PC-9 (cell line): Measurements from ENCODE around the gene TMEM221. TPM values are rescaled to one million over a fixed set of nuclear protein-coding genes. Genes with fewer than 3 reads are reported as not detected.

Source experiments
- BruUV-seq: library from RNA; stranded (reverse); fragments of 400-500 nt; replicated peaks from 2 replicates; lab custom pipeline; 2021; lab: Mats Ljungman, UMichigan
- CTCF ChIA-PET: fragments of 300-600 bp; sonication (Branson Sonifier 250); formaldehyde crosslinking; loops from one replicate; lab custom pipeline; 2022; ENCODE audit warnings: antibody characterized with exemption; lab: Charles Lee
- POLR2A ChIA-PET: fragments of 300-600 bp; sonication (Branson Sonifier 250); formaldehyde crosslinking; loops from one replicate; lab custom pipeline; 2022; ENCODE audit warnings: antibody characterized with exemption; ENCODE audit not compliant: unreplicated experiment; lab: Charles Lee
- DNase-seq, 2 experiments: peaks; one replicate each; pipeline versions ENCODE4 v3.0.0 to v3.0.0-alpha.2; 2015 to 2022; ENCODE audit warnings: mixed read lengths in 1 of 2
- H2AFZ ChIP-seq: fragments of 200-600 bp; sonication (generic); 2 replicates; pipeline ENCODE4 v1.8.1; 2017; ENCODE audit warnings: antibody characterized with exemption
- H3F3A ChIP-seq: fragments of 200-600 bp; sonication (generic); 2 replicates; pipeline ENCODE4 v1.8.1; 2017; ENCODE audit warnings: antibody characterized with exemption, mild to moderate bottlenecking, low read depth; ENCODE audit not compliant: insufficient read depth
- H3K27ac ChIP-seq: fragments of 200-600 bp; sonication (generic); 2 replicates; pipeline ENCODE4 v1.6.1; 2016; ENCODE audit warnings: mixed run types
- H3K27me3 ChIP-seq: fragments of 200-600 bp; sonication (generic); 2 replicates; pipeline ENCODE4 v1.6.1; 2016; ENCODE audit warnings: low read depth, mixed run types; ENCODE audit not compliant: insufficient read depth
- H3K36me3 ChIP-seq: fragments of 200-600 bp; sonication (generic); 2 replicates; pipeline ENCODE4 v1.6.1; 2016; ENCODE audit warnings: low read depth, mixed run types
- H3K4me1 ChIP-seq: fragments of 200-600 bp; sonication (generic); replicated peaks from 2 replicates; pipeline ENCODE4 v1.6.1; 2016; ENCODE audit warnings: mixed run types; ENCODE audit not compliant: insufficient read depth
- H3K4me2 ChIP-seq: fragments of 200-600 bp; sonication (generic); 2 replicates; pipeline ENCODE4 v1.6.1; 2017; ENCODE audit warnings: mixed run types
- H3K4me3 ChIP-seq: fragments of 200-600 bp; sonication (generic); 2 replicates; pipeline ENCODE4 v1.6.1; 2016; ENCODE audit warnings: mixed run types
- H3K79me2 ChIP-seq: fragments of 200-600 bp; sonication (generic); 2 replicates; pipeline ENCODE4 v1.6.1; 2017; ENCODE audit warnings: low read depth, mixed run types
- H3K9me2 ChIP-seq: fragments of 200-600 bp; sonication (generic); 2 replicates; pipeline ENCODE4 v1.8.1; 2017; ENCODE audit warnings: mild to moderate bottlenecking; ENCODE audit not compliant: insufficient read depth
- H3K9me3 ChIP-seq: fragments of 200-600 bp; sonication (generic); 2 replicates; pipeline ENCODE4 v1.8.1; 2016; ENCODE audit warnings: low read depth; ENCODE audit not compliant: insufficient read depth
- H4K20me1 ChIP-seq: fragments of 200-600 bp; sonication (generic); 2 replicates; pipeline ENCODE4 v1.8.1; 2017; ENCODE audit not compliant: insufficient read depth
- EZH2 ChIP-seq: fragments of 200-600 bp; sonication (generic); IDR thresholded peaks from 2 replicates; pipeline ENCODE4 v1.8.0; 2017; ENCODE audit warnings: antibody characterized with exemption, low read depth
- intact Hi-C: fragments of 100-400 bp; cut with micrococcal nuclease; formaldehyde crosslinking; loops from one replicate; pipeline ENCODE4 v1.10.0; 2022; ENCODE audit not compliant: unreplicated experiment
- total RNA-seq: library from RNA; stranded (reverse); gene quantifications from 2 replicates; pipeline ENCODE4 v1.2.3, GENCODE V29; 2021
- TF ChIP-seq, protein P1 (sequence below): fragments of 200-600 bp; sonication (generic); conservative IDR thresholded peaks from 2 replicates; pipeline ENCODE4 v1.6.1; 2017; ENCODE audit warnings: mixed run types, antibody characterized with exemption, mild to moderate bottlenecking, moderate library complexity

TMEM221 gene
- total RNA-seq, 1 experiment from 2014 or later: 2.0 TPM

DNA sequence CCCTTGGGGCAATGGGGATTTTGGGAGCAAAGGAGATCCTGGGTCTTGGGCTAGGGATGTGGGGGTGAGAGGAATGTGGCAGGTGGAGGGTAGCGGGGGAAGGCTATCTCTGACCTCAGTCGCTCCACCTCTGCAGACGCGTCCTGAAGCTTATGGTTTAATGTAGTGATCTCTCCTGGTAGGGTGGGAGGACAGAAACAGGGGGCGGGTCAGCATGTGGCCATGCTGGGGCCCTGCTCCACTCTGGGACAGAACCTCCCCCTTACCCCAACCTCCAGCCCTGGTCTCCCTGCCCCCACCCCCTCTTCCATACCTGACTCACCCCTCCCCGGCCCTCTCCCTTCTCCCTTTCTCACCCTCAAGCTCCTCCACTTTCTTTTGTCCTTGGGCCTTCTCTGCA, 44.5 kb downstream of the TMEM221 start:
- H3K27ac ChIP-seq: no peak overlapping the region
- H3K4me2 ChIP-seq: no peak overlapping the region
- no peak overlapping the region for H3K4me3 ChIP-seq
- H3K4me1 ChIP-seq: no peaks in the 10 kb centered on the region; the same call in none of the 2 replicates
- no peaks in the 10 kb centered on the region for H4K20me1 ChIP-seq
- H3K27me3 ChIP-seq: no peaks in the 10 kb centered on the region
- no peak overlapping the region for H2AFZ ChIP-seq
- ChIA-PET CTCF (no interaction called here), POLR2A (no interaction called here)
- no peaks in the 10 kb centered on the region for H3K9me3 ChIP-seq
- H3K79me2 ChIP-seq: no peaks in the 10 kb centered on the region
- BruUV-seq: no TSS peak
- no peak for DNase-seq
- intact Hi-C loops: no loop called here
- H3K36me3 ChIP-seq: no peaks in the 10 kb centered on the region
- TF ChIP-seq EZH2: no peak
- TF ChIP-seq, protein P1, sequence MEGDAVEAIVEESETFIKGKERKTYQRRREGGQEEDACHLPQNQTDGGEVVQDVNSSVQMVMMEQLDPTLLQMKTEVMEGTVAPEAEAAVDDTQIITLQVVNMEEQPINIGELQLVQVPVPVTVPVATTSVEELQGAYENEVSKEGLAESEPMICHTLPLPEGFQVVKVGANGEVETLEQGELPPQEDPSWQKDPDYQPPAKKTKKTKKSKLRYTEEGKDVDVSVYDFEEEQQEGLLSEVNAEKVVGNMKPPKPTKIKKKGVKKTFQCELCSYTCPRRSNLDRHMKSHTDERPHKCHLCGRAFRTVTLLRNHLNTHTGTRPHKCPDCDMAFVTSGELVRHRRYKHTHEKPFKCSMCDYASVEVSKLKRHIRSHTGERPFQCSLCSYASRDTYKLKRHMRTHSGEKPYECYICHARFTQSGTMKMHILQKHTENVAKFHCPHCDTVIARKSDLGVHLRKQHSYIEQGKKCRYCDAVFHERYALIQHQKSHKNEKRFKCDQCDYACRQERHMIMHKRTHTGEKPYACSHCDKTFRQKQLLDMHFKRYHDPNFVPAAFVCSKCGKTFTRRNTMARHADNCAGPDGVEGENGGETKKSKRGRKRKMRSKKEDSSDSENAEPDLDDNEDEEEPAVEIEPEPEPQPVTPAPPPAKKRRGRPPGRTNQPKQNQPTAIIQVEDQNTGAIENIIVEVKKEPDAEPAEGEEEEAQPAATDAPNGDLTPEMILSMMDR: no peak
- no peaks in the 10 kb centered on the region; the same call in 1 of the 2 replicates for H3F3A ChIP-seq
- H3K9me2 ChIP-seq: no peaks in the 10 kb centered on the region

- H2AFZ ChIP-seq: no peak overlapping the region
- intact Hi-C loops: no loop called here
- no peak overlapping the region for H3K4me3 ChIP-seq
- ChIA-PET POLR2A (no interaction called here), CTCF (interaction anchor here (0.6 kb wide), 1 partner anchor 30 kb away, joined by 5 read pairs; no protein-coding TSS in a partner anchor)
- H4K20me1 ChIP-seq: no peaks in the 10 kb centered on the region
- no peak for DNase-seq
- no peak for TF ChIP-seq EZH2
- TF ChIP-seq, protein P1: no peak
- no peaks in the 10 kb centered on the region for H3K27me3 ChIP-seq
- H3K27ac ChIP-seq: no peak overlapping the region
- no peaks in the 10 kb centered on the region for H3K36me3 ChIP-seq
- BruUV-seq: no TSS peak
- no peaks in the 10 kb centered on the region for H3K79me2 ChIP-seq
- H3F3A ChIP-seq: no peaks in the 10 kb centered on the region; the same call in 1 of the 2 replicates
- H3K9me2 ChIP-seq: no peaks in the 10 kb centered on the region
- no peaks in the 10 kb centered on the region; the same call in none of the 2 replicates for H3K4me1 ChIP-seq
- no peaks in the 10 kb centered on the region for H3K9me3 ChIP-seq
- no peak overlapping the region for H3K4me2 ChIP-seq
These were observed 45.2 kb downstream of the TMEM221 start for GRCh38 chr19:17402982-17403855.

DNA sequence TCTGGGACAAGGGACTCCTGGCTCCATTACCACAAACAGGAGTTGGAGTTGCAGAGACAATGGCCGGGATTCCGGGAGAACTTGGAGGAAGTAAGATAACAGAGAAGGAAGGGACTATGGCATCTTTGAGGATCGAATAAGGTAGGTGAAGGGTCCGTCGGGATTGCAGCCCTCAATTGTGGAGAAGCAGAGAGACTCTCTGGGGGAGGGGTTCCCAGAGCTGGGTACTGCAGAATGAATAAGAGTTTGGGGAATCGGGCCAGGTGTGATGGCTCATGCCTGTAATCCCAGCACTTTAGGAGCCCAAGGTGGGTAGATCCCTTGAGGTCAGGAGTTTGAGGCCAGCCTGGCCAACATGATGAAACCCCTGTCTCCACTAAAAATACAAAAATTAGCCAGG, 46.8 kb downstream of the TMEM221 start:
- BruUV-seq: no TSS peak
- Histone ChIP-seq H3K9me2 (no peaks in the 10 kb centered on the region), H3K27ac (no peak overlapping the region), H2AFZ (no peak overlapping the region), H3K4me3 (no peak overlapping the region), H3K79me2 (no peaks in the 10 kb centered on the region), H3K9me3 (no peaks in the 10 kb centered on the region), H3K4me1 (no peaks in the 10 kb centered on the region; the same call in none of the 2 replicates), H3K36me3 (no peaks in the 10 kb centered on the region), H4K20me1 (no peaks in the 10 kb centered on the region), H3K4me2 (no peak overlapping the region), H3F3A (no peaks in the 10 kb centered on the region; the same call in 1 of the 2 replicates), H3K27me3 (no peaks in the 10 kb centered on the region)
- CTCF ChIA-PET: interaction anchor here (0.6 kb wide), 1 partner anchor 81 kb away, joined by 3 read pairs; no protein-coding TSS in a partner anchor
- POLR2A ChIA-PET: no interaction called here
- intact Hi-C loops: no loop called here
- DNase-seq: no peak
- TF ChIP-seq, protein P1: no peak
- no peak for TF ChIP-seq EZH2
